NCI-H128 (cell line): ENCODE measurements around the gene ADRA2C.

Experiments
- DNase-seq: peaks from one replicate; lab custom pipeline; 2025; ENCODE audit not compliant: unreplicated experiment; lab: John Stamatoyannopoulos, UW

ADRA2C gene

GRCh38 chr4:3766036-3766784 lies at the start of gene ADRA2C:
Gene ADRA2C (plus strand): TSS chr4:3766385. CDS start chr4:3766607, 222 bp downstream.
- DNase-seq = no peak

DNA sequence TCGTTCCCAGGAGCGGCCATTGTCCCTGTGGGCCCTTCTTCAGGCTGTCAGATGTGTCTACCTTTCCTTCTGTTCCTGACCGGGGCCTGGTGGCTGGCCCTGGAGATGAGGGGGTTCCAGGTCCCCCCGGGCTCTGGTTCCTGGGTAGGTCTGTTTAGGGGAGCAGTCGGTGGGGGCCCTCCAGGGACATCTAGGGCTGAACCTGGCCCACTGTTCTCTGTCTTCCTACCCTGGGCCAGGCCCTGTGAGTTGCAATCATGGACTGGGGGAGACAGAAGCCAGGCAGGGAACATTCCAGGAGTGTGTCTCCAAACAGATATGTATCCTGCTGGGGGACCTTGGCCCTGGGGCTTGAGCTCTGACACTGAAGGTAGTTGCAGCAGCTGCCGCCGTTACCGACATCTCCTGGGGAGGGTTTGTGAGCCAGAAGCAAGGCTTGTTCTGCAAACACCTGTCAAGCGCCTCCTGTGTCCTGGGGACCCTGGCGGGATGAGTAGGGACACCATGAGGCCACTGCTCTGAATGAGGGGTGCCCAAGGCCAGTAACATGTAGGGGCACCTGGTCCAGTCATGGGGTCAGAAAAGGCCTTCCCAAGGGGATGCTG lies 49.5 kb upstream of the ADRA2C start:
- no peak for DNase-seq

DNA sequence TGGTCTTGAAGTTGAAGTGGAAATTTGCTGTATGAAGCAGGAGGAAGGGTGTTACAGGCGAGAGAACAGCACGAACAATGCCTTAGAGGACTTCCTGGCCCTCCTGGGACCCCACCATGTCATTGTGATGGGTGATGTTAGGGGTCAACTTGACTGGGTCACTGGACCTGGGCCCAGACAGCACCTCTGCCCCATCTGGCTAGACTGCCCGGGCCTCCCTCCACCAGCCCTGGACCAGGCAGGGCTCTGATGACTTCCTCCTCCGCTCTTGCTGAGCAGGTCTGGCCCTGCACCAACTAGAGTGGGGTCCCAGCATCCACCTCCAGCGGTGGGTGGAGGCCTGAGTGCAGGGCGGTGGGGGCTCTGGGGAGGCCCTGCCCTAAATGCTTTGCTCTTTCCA lies 48.9 kb upstream of the ADRA2C start:
- DNase-seq = no peak

- DNase-seq = no peak
These were observed 47.7 kb upstream of the ADRA2C start for GRCh38 chr4:3718462-3718861.

DNA sequence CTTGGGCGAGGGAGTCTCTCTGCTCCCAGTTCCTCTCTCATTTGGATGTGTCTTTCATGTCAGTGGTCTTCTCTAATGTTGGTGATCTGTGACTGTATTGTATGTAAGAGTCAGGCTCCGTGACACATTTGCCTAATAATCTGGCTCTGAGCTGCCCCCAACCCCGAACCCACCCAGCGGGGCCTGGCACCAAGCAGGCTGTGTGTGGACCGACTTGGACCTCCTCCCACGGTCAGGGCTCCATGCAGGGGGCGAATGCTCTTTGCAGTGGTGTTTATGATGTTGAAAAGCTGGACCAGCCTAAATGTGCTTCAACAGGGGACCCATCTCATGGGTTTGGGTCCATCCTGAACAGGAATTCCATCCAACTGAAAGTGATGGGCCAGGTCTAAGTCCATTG lies 47.0 kb upstream of the ADRA2C start:
- no peak for DNase-seq

DNA sequence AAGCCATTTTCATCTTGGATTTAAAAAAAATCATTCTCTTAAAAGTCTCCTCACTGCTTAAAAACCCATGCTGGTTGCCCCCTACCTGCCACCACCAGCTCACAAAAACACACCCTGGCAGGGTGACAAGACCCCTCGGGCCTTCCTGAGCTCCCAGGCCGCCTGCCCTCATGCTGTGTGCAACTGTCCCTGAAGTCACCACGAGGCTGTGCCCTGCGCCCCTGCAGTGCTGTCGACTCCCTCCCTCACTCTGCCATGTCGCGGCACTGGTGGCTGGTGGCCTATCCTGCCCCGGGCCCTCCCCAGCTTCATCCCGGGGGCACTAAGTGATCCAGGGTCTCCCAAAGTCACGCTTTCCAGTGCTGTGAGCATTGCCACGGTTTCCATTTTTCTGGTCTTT lies 46.3 kb upstream of the ADRA2C start:
- DNase-seq = no peak

- no peak for DNase-seq
These were observed 45.7 kb upstream of the ADRA2C start for GRCh38 chr4:3720466-3720865.

DNA sequence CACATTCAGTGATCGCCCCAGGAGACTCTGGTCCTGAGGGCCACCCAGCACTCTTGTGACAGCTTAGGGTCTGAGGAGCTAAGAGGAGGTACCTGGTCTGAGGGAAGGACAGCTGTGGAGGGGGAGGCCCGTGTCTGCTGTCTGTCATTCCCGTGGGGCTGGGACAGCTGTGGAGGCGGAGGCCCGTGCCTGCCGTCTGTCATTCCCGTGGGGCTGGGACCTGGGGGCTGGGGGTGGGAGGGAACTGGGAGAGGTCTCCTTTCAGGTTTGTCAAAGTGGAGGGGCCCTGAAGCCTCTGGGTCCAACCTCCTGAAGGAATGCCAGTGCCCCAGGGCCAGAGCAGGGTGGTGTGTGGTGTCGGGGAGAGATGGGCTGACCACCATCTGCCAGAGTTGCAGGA lies 45.0 kb upstream of the ADRA2C start:
- DNase-seq = no peak

DNA sequence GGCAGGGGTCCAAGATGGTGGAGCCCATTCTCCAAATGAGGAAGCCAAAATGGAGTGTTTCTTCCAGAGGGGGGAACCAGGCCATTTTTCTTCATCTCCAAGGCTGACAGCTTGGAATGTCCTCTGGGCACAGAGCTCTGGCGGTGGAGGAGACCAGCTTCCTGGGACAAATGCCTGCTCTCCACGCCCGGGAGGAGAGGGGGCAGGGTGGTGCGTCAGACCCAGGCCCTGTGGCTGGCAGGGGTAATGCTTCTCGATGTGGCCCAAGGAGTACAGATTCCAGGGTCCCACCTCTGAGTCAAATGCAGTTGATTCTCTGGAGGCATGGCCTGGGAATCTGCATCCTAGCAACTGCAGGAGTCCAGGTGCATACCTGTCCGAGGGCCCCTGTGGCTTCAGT lies 44.6 kb upstream of the ADRA2C start:
- no peak for DNase-seq

DNA sequence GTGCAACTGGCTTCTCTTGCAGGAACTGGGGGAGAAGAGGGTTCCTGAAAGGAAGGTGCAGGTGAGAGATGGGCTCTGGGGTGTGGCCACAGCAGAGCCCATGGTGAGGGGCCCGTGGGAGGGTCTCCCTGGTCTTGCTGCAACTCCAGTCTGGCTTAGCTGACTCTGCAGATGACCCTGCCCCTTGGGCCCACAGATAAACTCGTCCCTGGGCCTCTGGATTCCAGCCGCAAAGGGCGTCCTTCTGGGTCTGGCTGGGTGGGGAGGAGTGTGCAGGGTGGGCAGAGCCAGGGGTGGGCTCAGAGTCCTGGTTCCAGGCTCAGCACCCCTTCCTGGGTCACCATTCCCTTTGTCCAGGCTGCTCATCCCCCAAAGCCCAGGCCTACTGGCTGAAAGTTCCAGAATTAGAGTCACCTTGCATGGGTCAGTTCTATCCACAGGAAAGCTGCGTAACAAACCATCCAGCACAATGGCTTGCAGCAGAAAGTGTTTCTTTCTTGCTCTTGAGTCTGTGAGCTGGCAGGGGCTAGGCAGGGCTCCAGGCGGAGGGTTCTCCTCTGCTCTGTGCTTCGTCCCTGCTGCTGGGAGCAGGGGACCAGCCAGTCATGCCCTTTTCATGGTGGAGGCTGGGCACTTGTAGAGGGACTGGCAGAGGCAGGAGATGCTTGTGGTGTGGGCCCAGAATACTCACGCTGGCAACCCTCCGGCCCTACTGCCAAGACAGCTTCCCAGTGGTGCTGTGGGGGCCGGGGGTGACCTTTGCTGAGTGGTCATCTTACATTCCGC lies 43.5 kb upstream of the ADRA2C start:
- DNase-seq = no peak

DNA sequence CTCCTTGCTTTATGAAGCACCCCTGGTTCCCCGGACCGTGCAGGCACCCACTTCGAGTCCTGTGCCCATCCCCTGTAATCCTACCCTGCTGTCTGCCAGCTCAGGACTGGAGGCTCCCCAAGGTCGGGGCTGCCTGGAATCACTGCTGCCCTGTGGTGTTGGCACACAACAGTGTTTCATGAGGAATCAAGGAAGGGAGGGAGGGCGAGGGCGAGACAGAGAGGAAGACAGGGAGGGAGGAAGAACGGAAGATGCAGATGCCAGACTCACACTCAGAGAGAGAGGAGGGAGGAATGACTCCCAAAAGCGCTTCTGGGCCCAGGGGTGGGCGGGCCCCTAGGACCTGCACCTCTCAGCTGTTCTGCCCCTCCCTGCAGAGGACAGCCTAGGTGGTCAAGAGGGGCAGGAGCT lies 42.9 kb upstream of the ADRA2C start:
- no peak for DNase-seq

GRCh38 chr4:3724319-3725231 lies 41.6 kb upstream of the ADRA2C start:
- no peak for DNase-seq

- DNase-seq = no peak
These were observed 40.0 kb upstream of the ADRA2C start for GRCh38 chr4:3725936-3726870.

GRCh38 chr4:3727847-3728469 lies 38.2 kb upstream of the ADRA2C start:
- no peak for DNase-seq

DNA sequence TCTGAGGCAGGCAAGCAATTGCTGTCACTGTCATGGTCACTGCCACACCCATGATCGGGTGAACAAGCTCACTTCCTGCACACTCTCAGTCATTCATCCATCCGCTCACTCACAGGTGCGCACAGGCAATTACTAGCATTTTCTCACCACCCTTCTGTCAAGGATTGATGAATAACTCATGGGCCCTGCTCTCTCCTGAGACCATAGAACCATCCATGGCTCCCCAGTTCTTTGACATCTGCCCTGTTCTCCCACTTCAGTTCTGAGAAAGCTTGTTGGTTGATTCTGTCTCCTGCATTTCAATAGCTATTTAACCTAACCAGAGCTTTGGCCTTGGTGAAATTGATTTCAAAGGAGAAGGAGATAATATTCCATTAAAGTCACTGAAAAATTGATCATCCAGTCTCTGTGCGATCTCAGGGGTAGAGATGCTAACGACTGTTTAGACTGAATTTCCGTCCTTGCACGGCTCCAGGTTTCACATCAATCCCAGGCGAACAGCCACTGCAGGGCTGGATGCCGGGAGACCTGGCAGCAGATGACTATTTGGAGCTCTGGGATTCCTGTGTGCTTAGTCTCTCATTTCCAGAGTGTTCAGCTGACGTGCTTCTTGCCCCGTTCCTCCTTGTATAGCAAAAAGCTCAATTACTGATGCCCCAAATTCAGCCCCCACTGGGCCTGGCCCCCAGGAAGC lies 36.9 kb upstream of the ADRA2C start:
- DNase-seq = no peak

DNA sequence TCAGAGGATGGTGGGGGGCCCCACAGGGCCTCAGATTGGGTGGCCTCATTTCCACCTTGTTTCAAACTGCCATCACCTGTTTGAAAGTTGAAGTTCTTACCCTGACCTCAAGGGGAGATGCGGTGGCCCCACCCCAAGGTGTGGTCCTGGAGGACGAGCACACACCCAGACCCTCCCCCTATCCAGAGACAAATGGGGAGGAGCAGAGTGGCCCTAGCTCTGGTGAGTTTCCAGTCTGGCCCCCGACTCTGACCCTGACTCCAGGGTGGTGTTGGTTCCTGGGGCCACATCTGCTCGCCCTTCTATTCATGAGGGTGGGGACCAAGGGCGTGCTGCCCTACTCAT lies 36.3 kb upstream of the ADRA2C start:
- no peak for DNase-seq

DNA sequence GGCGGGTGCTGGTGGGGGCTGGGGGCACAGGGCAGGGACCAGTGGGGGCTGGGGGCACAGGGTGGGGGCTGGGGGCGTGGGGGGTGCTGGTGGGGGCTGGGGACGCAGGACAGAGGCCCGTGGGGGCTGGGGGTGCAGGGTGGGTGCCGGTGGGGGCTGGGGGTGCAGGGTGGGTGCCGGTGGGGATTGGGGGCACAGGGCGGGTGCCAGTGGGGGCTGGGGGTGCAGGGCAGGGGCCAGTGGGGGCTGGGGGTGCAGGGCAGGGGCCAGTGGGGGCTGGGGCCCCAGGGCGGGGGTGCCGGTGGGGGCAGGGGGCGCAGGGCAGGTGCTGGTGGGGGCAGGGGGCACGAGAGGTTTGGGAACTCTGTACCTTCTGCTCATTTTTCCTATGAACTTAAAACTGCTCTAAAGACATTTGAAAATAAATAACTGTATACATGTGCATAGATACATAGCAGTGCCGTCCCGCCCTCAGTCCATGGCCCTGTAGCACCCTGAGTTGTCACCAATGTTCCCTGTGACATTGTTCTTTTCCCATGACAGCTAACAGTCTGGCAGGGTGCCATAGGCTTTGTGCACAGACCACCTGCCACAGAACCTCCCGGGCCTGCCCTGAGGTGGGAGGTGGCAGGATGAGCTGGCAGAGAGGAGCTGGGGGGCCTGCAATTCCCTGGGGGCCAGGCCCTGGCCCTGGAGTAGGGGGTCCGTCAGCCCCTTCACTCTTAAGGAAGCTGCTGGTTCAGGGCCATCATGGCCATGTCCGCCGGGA lies 35.6 kb upstream of the ADRA2C start:
- no peak for DNase-seq
